ENCODE data around the gene RNASEH1.

The RNASEH1 gene

GRCh38 chr2:3603536-3604206 lies 45.5 kb upstream of the RNASEH1 start:
- ChIA-PET CTCF (no interaction called here), POLR2A (ENCODE audit: low non-redundant PET) (no interaction called here)
- TF ChIP-seq, protein P1, sequence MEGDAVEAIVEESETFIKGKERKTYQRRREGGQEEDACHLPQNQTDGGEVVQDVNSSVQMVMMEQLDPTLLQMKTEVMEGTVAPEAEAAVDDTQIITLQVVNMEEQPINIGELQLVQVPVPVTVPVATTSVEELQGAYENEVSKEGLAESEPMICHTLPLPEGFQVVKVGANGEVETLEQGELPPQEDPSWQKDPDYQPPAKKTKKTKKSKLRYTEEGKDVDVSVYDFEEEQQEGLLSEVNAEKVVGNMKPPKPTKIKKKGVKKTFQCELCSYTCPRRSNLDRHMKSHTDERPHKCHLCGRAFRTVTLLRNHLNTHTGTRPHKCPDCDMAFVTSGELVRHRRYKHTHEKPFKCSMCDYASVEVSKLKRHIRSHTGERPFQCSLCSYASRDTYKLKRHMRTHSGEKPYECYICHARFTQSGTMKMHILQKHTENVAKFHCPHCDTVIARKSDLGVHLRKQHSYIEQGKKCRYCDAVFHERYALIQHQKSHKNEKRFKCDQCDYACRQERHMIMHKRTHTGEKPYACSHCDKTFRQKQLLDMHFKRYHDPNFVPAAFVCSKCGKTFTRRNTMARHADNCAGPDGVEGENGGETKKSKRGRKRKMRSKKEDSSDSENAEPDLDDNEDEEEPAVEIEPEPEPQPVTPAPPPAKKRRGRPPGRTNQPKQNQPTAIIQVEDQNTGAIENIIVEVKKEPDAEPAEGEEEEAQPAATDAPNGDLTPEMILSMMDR (conservative IDR thresholded peaks at IDR 0.05; ENCODE audit: low read depth), result no peak
- H3K27ac ChIP-seq, result no peak overlapping the region
- no peak for DNase-seq (ENCODE audit: low spot score)

DNA sequence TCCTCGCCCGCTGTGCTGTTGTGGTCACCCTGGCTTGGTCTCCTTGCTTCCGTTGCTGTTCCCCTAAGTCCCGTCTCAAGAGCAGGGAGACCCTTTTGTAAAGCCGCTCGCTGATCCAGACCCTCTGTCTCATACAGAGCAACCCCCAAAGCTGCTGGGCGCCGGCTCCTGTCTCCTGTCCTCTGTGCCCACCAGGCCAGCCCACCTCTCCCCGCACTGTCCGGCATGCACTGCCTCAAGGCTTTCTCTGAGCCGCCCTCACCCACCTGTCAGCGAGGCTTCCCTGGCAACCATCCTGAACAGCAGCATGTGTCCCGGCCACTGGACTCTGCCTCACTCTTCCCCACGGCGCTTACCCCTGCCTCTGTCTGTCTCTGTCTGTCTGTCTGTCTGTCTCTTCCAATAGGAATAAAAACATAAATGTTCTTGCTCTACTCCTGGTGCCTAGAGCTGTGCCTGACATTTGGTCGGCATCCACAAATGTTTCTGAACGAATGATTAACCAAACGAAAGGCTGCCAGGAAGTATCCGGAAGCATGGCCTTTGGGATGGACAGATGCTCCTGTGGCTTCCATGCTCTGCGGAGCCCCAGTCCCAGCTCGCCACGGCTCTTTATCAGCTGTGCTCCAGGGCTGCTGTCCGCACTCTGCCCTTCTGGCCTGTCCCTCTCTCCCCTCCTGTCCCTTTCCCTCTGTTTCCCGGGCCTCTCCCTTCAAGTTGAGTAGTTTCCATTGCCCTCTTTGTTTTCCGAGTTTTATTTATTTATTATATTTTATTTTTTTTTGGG lies 44.6 kb upstream of the RNASEH1 start:
- DNase-seq (ENCODE audit: low spot score), result no peak
- ChIA-PET CTCF (no interaction called here), POLR2A (ENCODE audit: low non-redundant PET) (no interaction called here)
- no peak overlapping the region for H3K27ac ChIP-seq
- TF ChIP-seq, protein P1 (conservative IDR thresholded peaks at IDR 0.05; ENCODE audit: low read depth), result no peak

- no peak overlapping the region for H3K27ac ChIP-seq
- ChIA-PET POLR2A (ENCODE audit: low non-redundant PET) (no interaction called here), CTCF (interaction anchor here (0.5 to 0.7 kb wide), 2 partner anchors 69 to 82 kb away, joined by 3 read pairs; no protein-coding TSS in a partner anchor)
- DNase-seq (ENCODE audit: low spot score), result no peak
- TF ChIP-seq, protein P1 (conservative IDR thresholded peaks at IDR 0.05; ENCODE audit: low read depth), result no peak
Observed at GRCh38 chr2:3601561-3602271, 43.6 kb upstream of the RNASEH1 start.

DNA sequence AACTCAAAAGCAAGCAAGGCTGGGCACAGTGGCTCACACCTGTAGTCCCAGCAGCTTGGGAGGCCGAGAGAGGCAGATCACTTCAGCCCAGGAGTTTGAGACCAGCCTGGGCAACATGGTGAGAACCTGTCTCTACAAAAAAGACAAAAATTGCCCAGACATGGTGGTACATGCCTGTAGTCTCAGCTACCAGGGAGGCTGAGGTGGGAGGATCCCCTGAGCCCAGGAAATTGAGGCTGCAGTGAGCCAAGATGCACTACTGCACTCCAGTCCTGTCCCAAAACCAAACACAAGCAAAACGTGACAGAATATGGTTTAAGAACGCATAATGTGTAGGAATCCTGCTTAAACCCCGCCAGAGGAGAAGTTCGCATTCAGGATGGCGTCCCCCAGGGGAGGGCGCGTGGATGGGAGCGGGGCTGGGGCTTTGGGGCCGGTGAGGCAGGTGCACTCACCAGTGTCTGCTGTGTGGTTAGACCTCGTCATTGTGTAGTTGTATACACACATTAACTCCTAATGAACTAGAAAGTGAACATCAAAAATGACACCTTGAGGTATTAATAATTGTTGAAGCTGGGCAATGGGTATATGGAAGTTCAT lies 42.2 kb upstream of the RNASEH1 start:
- no peak overlapping the region for H3K27ac ChIP-seq
- CTCF ChIA-PET, result no interaction called here
- POLR2A ChIA-PET (ENCODE audit: low non-redundant PET), result no interaction called here
- TF ChIP-seq, protein P1 (conservative IDR thresholded peaks at IDR 0.05; ENCODE audit: low read depth), result no peak
- no peak for DNase-seq (ENCODE audit: low spot score)

- ChIA-PET CTCF (no interaction called here), POLR2A (ENCODE audit: low non-redundant PET) (no interaction called here)
- no peak for DNase-seq (ENCODE audit: low spot score)
- TF ChIP-seq, protein P1 (conservative IDR thresholded peaks at IDR 0.05; ENCODE audit: low read depth), result no peak
- H3K27ac ChIP-seq, result no peak overlapping the region
Observed at GRCh38 chr2:3598912-3599854, 41.0 kb upstream of the RNASEH1 start.

Data from RWPE1 (cell line).